HG03280 (cell line): ENCODE data around the gene PIK3CG.
"Not testable (repeated sequence)": the region's sequence is repeated elsewhere in the genome, so short reads cannot be mapped to it uniquely, and the experiment has no call there.

Experiments
- ATAC-seq: cut with Tn5 transposase; IDR thresholded peaks from one replicate; pipeline ENCODE4 v1.9.1; 2021; ENCODE audit warnings: mild to moderate bottlenecking, moderate library complexity; ENCODE audit not compliant: unreplicated experiment

Gene PIK3CG

GRCh38 chr7:106885652-106886051, 20.6 kb downstream of the PIK3CG start:
- ATAC-seq = no peak

GRCh38 chr7:106887421-106887820, 22.3 kb downstream of the PIK3CG start:
- ATAC-seq = peak; percentile 69

- ATAC-seq = no peak
Measured at GRCh38 chr7:106888204-106888603, 23.1 kb downstream of the PIK3CG start.

GRCh38 chr7:106890952-106891351, 25.9 kb downstream of the PIK3CG start:
- ATAC-seq = no peak

GRCh38 chr7:106891548-106892410, 26.7 kb downstream of the PIK3CG start:
- no peak for ATAC-seq

- no peak for ATAC-seq
Measured at GRCh38 chr7:106893591-106893990, 28.5 kb downstream of the PIK3CG start.

- ATAC-seq = peak; percentile 69
Measured at GRCh38 chr7:106895246-106895864, 30.3 kb downstream of the PIK3CG start.

GRCh38 chr7:106896231-106896630, 31.1 kb downstream of the PIK3CG start:
- ATAC-seq = no peak

- not testable (repeated sequence) for ATAC-seq
Measured at GRCh38 chr7:106897553-106897952, 32.5 kb downstream of the PIK3CG start.

- ATAC-seq = not testable (repeated sequence)
Measured at GRCh38 chr7:106898967-106899366, 33.9 kb downstream of the PIK3CG start.

- ATAC-seq = no peak
Measured at GRCh38 chr7:106901828-106902441, 36.9 kb downstream of the PIK3CG start.

GRCh38 chr7:106905734-106906133, 40.7 kb downstream of the PIK3CG start:
- no peak for ATAC-seq

GRCh38 chr7:106911959-106912358, 46.9 kb downstream of the PIK3CG start:
- ATAC-seq = no peak

- no peak for ATAC-seq
Measured at GRCh38 chr7:106914018-106914607, 49.0 kb downstream of the PIK3CG start.

GRCh38 chr7:106915407-106915806, 50.3 kb downstream of the PIK3CG start:
- no peak for ATAC-seq

GRCh38 chr7:106915873-106916272, 50.8 kb downstream of the PIK3CG start:
- ATAC-seq = peak; percentile 99

GRCh38 chr7:106916679-106917078, 51.6 kb downstream of the PIK3CG start:
- no peak for ATAC-seq

GRCh38 chr7:106918991-106919390, 53.9 kb downstream of the PIK3CG start:
- ATAC-seq = no peak

- not testable (repeated sequence) for ATAC-seq
Measured at GRCh38 chr7:106924468-106924867, 59.4 kb downstream of the PIK3CG start.

GRCh38 chr7:106926892-106927291, 61.8 kb downstream of the PIK3CG start:
- no peak for ATAC-seq

GRCh38 chr7:106927536-106927935, 62.5 kb downstream of the PIK3CG start:
- ATAC-seq = no peak
